Mammary epithelial cell (primary cell): ENCODE results near the gene UNC13A.

ENCODE experiments used
- EZH2 ChIP-seq: IDR thresholded peaks from 2 replicates; pipeline ENCODE4 v1.6.1; 2012; ENCODE audit warnings: low read length, inconsistent platforms, borderline replicate concordance
- TF ChIP-seq, protein P1 (sequence below), 2 donors: IDR thresholded peaks in 1 of 2; conservative IDR thresholded peaks in 1 of 2; 2 replicates each; pipeline ENCODE4 v1.5.1; 2011 to 2012; ENCODE audit warnings: inconsistent platforms in 2 of 2, low read length in 2 of 2, mild to moderate bottlenecking in 2 of 2, control low read depth in 1 of 2, low read depth in 1 of 2; ENCODE audit not compliant: insufficient read depth in 1 of 2; ENCODE audit errors: extremely low read depth in 1 of 2

DNA sequence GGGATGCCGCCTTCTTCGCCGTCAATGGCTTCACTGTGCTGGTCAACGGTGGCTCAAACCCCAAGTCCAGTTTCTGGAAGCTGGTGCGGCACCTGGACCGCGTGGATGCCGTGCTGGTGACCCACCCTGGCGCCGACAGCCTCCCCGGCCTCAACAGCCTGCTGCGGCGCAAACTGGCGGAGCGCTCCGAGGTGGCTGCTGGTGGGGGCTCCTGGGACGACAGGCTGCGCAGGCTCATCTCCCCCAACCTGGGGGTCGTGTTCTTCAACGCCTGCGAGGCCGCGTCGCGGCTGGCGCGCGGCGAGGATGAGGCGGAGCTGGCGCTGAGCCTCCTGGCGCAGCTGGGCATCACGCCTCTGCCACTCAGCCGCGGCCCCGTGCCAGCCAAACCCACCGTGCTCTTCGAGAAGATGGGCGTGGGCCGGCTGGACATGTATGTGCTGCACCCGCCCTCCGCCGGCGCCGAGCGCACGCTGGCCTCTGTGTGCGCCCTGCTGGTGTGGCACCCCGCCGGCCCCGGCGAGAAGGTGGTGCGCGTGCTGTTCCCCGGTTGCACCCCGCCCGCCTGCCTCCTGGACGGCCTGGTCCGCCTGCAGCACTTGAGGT, 38.1 kb upstream of the UNC13A start:
- TF ChIP-seq, protein P1, sequence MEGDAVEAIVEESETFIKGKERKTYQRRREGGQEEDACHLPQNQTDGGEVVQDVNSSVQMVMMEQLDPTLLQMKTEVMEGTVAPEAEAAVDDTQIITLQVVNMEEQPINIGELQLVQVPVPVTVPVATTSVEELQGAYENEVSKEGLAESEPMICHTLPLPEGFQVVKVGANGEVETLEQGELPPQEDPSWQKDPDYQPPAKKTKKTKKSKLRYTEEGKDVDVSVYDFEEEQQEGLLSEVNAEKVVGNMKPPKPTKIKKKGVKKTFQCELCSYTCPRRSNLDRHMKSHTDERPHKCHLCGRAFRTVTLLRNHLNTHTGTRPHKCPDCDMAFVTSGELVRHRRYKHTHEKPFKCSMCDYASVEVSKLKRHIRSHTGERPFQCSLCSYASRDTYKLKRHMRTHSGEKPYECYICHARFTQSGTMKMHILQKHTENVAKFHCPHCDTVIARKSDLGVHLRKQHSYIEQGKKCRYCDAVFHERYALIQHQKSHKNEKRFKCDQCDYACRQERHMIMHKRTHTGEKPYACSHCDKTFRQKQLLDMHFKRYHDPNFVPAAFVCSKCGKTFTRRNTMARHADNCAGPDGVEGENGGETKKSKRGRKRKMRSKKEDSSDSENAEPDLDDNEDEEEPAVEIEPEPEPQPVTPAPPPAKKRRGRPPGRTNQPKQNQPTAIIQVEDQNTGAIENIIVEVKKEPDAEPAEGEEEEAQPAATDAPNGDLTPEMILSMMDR (conservative IDR thresholded peaks at IDR 0.05 in 1 of 2, IDR thresholded peaks at IDR 0.05 in 1 of 2; ENCODE audit: extremely low read depth in 1 of 2, insufficient read depth in 1 of 2, low read depth in 1 of 2, low read length in 2 of 2), result no peak
- no peak for TF ChIP-seq EZH2
